GM19035 (cell line): ENCODE results near the gene HPX.
A peak's percentile ranks its signal among the peaks of the same experiment; 100 is the strongest.

Experiments used
- ATAC-seq: cut with Tn5 transposase; IDR thresholded peaks from one replicate; pipeline ENCODE4 v1.9.1; 2021; ENCODE audit not compliant: unreplicated experiment

Gene HPX

GRCh38 chr11:6418557-6419008 is 22.2 kb downstream of the HPX start:
- ATAC-seq, result peak; percentile 5

- no peak for ATAC-seq
Measured at GRCh38 chr11:6417907-6418556, 22.8 kb downstream of the HPX start.

- ATAC-seq, result no peak
Measured at GRCh38 chr11:6415797-6416196, 25.0 kb downstream of the HPX start.

GRCh38 chr11:6414874-6415328 is 25.9 kb downstream of the HPX start:
- ATAC-seq, result no peak

- ATAC-seq, result no peak
Measured at GRCh38 chr11:6413791-6414201, 27.0 kb downstream of the HPX start.

- ATAC-seq, result no peak
Measured at GRCh38 chr11:6411594-6412031, 29.2 kb downstream of the HPX start.

- ATAC-seq, result no peak
Measured at GRCh38 chr11:6410695-6411430, 29.9 kb downstream of the HPX start.

- no peak for ATAC-seq
Measured at GRCh38 chr11:6406370-6406769, 34.4 kb downstream of the HPX start.

- no peak for ATAC-seq
Measured at GRCh38 chr11:6405846-6406245, 34.9 kb downstream of the HPX start.

- no peak for ATAC-seq
Measured at GRCh38 chr11:6405052-6405667, 35.6 kb downstream of the HPX start.

GRCh38 chr11:6404342-6405051 is 36.3 kb downstream of the HPX start:
- no peak for ATAC-seq

- ATAC-seq, result no peak
Measured at GRCh38 chr11:6403539-6403938, 37.2 kb downstream of the HPX start.

- ATAC-seq, result peak; percentile 92
Measured at GRCh38 chr11:6402561-6402981, 38.2 kb downstream of the HPX start.

- ATAC-seq, result peak; percentile 52
Measured at GRCh38 chr11:6402061-6402470, 38.7 kb downstream of the HPX start.

GRCh38 chr11:6401464-6401863 is 39.3 kb downstream of the HPX start:
- ATAC-seq, result no peak

GRCh38 chr11:6400431-6401345 is 40.1 kb downstream of the HPX start:
- no peak for ATAC-seq

GRCh38 chr11:6397636-6398035 is 43.2 kb downstream of the HPX start:
- ATAC-seq, result no peak

GRCh38 chr11:6397156-6397555 is 43.6 kb downstream of the HPX start:
- ATAC-seq, result no peak

GRCh38 chr11:6395470-6396060 is 45.2 kb downstream of the HPX start:
- ATAC-seq, result no peak
